ENCODE data around the gene ME1. TPM values are rescaled to one million over a fixed set of nuclear protein-coding genes. Genes with fewer than 3 reads are reported as not detected.

The ME1 gene
- total RNA-seq (2021), result 7.8 and 7.9 TPM in 2 replicates
- long read RNA-seq, transcript ME1-201 (14 exons, 3,371 nt), result major isoform, 69 of 88 reads
- long read RNA-seq, partial matches to known transcripts, result 9 of 88 reads
- long read RNA-seq, other reads (novel, unspliced or antisense), result 10 of 88 reads

GRCh38 chr6:83430611-83431544 is at the start of gene ME1:
Gene ME1, minus strand, starts transcription at chr6:83431051. Its CDS starts 97 bp downstream, at chr6:83430954.
- H3K79me1 ChIP-seq (ENCODE audit: insufficient read depth, low read depth, low read length, poor library complexity, severe bottlenecking), result no peaks in the 10 kb centered on the region
- no peaks in the 10 kb centered on the region for H4K20me1 ChIP-seq (ENCODE audit: control insufficient read depth, insufficient read depth, insufficient read length)
- H3T11ph ChIP-seq (ENCODE audit: low read length), result no peak within 1 kb of the TSS
- peak within 1 kb of the TSS; percentile 1 for H3K9ac ChIP-seq (ENCODE audit: extremely low read depth, insufficient read length, low read length)
- no peak within 1 kb of the TSS for H2BK5ac ChIP-seq (ENCODE audit: insufficient read length, low read length)
- peak within 1 kb of the TSS; percentile 42 for H2BK12ac ChIP-seq (ENCODE audit: insufficient read length, low read depth, low read length)
- H2AFZ ChIP-seq (ENCODE audit: low read length), result no peak within 1 kb of the TSS
- H3K56ac ChIP-seq (ENCODE audit: insufficient read length, low read depth, low read length), result no peak within 1 kb of the TSS
- no peak within 1 kb of the TSS for H4K5ac ChIP-seq (ENCODE audit: insufficient read length, low read depth, low read length)
- no CpG with 5 or more reads among the region's 74 CpGs for WGBS (ENCODE audit: extremely low coverage, insufficient read length, low lambda C conversion rate)
- no peak within 1 kb of the TSS for H4K91ac ChIP-seq (ENCODE audit: insufficient read length, low read depth, low read length)
- no peak within 1 kb of the TSS for H2BK20ac ChIP-seq (ENCODE audit: low read depth, low read length, poor library complexity, severe bottlenecking)
- H3K4ac ChIP-seq (ENCODE audit: low read depth, low read length), result no peak within 1 kb of the TSS
- peaks cover 4% of the 10 kb centered on the region for H3K23me2 ChIP-seq (ENCODE audit: insufficient read length, low read depth, low read length, poor library complexity, severe bottlenecking)
- peak within 1 kb of the TSS in 2 of 3 experiments; percentile 59 to 96; a peak in 3 of 7 replicates for H3K27ac Mint-ChIP-seq
- H3K9me3 Mint-ChIP-seq, result peaks cover 0 to 3% of the 10 kb centered on the region in 2 experiments; a peak in 1 of 5 replicates
- H3K79me2 ChIP-seq (ENCODE audit: insufficient read depth, low read length), result no peaks in the 10 kb centered on the region
- H2BK15ac ChIP-seq (ENCODE audit: low read depth, low read length), result no peak within 1 kb of the TSS
- no peak for TF ChIP-seq CTCF (conservative IDR thresholded peaks at IDR 0.05)
- H4K8ac ChIP-seq (replicated peaks; ENCODE audit: insufficient read length, low read depth, low read length), result no peak within 1 kb of the TSS
- H3K36me3 Mint-ChIP-seq (ENCODE audit: insufficient read depth in 1 of 3, low read depth in 3 of 3), result peaks cover 3% of the 10 kb centered on the region in 3 experiments; a peak in 4 of 7 replicates
- peak within 1 kb of the TSS; percentile 72 for H3K14ac ChIP-seq (ENCODE audit: insufficient read depth, low read length)
- H3K4me3 Mint-ChIP-seq, result peak within 1 kb of the TSS; percentile 77 to 80
- peaks cover 14 to 17% of the 10 kb centered on the region in 2 experiments for H3K4me1 Mint-ChIP-seq
- H3K4me2 ChIP-seq (ENCODE audit: insufficient read depth, insufficient read length, low read length), result peak within 1 kb of the TSS; percentile 66
- peak; percentile 83 for DNase-seq
- peaks cover 4% of the 10 kb centered on the region; the same call in 1 of the 2 replicates for H3K27me3 Mint-ChIP-seq (ENCODE audit: low read depth)
- no peaks in the 10 kb centered on the region for H3K4me1 ChIP-seq (ENCODE audit: insufficient read depth, low read length)
- H3K9me3 ChIP-seq (ENCODE audit: control insufficient read depth, low read depth, low read length), result no peaks in the 10 kb centered on the region
- no peak within 1 kb of the TSS for H2BK120ac ChIP-seq (ENCODE audit: low read depth, low read length, poor library complexity, severe bottlenecking)
- no peak within 1 kb of the TSS for H2AK5ac ChIP-seq (ENCODE audit: insufficient read length, low read length)
- H3K27ac ChIP-seq (ENCODE audit: insufficient read length, low read depth, low read length), result no peak within 1 kb of the TSS
- H3K27me3 ChIP-seq (ENCODE audit: insufficient read depth, low read length), result no peaks in the 10 kb centered on the region
- peak within 1 kb of the TSS; percentile 56 for H3K18ac ChIP-seq (ENCODE audit: insufficient read length, low read depth, low read length)
- no peak within 1 kb of the TSS for H3K23ac ChIP-seq (ENCODE audit: insufficient read length, low read depth, low read length)
